Liver (tissue), 9 donors: ENCODE data around the gene SH3RF3. TPM values are rescaled to one million over a fixed set of nuclear protein-coding genes. Genes with fewer than 3 reads are reported as not detected.

ENCODE experiments used
- DNase-seq: peaks from one replicate; pipeline ENCODE4 v3.0.0-alpha.2; 2017; ENCODE audit warnings: low spot score
- H3K27ac ChIP-seq, 2 donors: one replicate each; pipeline ENCODE4 v1.7.0; 2013; ENCODE audit warnings: inconsistent platforms in 2 of 2, low read length in 2 of 2, control low read depth in 1 of 2, low read depth in 1 of 2, mild to moderate bottlenecking in 1 of 2
- H3K27me3 ChIP-seq, 4 donors: one replicate each; pipeline versions ENCODE4 v1.6.1 to v1.7.0; 2013; ENCODE audit warnings: low read length in 3 of 4, inconsistent platforms in 1 of 4, mild to moderate bottlenecking in 1 of 4, moderate library complexity in 1 of 4; ENCODE audit not compliant: control insufficient read depth in 4 of 4, insufficient read depth in 4 of 4
- H3K36me3 ChIP-seq, 4 donors: one replicate each; pipeline versions ENCODE4 v1.6.1 to v1.7.0; 2013; ENCODE audit warnings: low read length in 3 of 4, mild to moderate bottlenecking in 3 of 4, low read depth in 1 of 4, moderate library complexity in 1 of 4; ENCODE audit not compliant: control insufficient read depth in 4 of 4, insufficient read depth in 3 of 4
- H3K4me1 ChIP-seq, 4 donors: one replicate each; pipeline versions ENCODE4 v1.6.1 to v1.7.0; 2013; ENCODE audit warnings: low read length in 3 of 4, mild to moderate bottlenecking in 3 of 4, moderate library complexity in 1 of 4; ENCODE audit not compliant: control insufficient read depth in 4 of 4, insufficient read depth in 4 of 4
- H3K4me3 ChIP-seq, 3 donors: one replicate each; pipeline versions ENCODE4 v1.6.1 to v1.7.0; 2013; ENCODE audit warnings: low read length in 3 of 3, control low read depth in 1 of 3, low read depth in 1 of 3, mild to moderate bottlenecking in 1 of 3
- H3K9ac ChIP-seq, 2 donors: one replicate each; pipeline ENCODE4 v1.7.0; 2013; ENCODE audit warnings: low read length in 2 of 2, mild to moderate bottlenecking in 2 of 2, moderate library complexity in 2 of 2, control low read depth in 1 of 2, low read depth in 1 of 2
- H3K9me3 ChIP-seq, 4 donors: one replicate each; pipeline versions ENCODE4 v1.6.1 to v1.7.0; 2013; ENCODE audit warnings: low read length in 3 of 4; ENCODE audit not compliant: control insufficient read depth in 4 of 4
- EGR1 ChIP-seq, 2 donors: IDR thresholded peaks; 2 replicates each; pipeline ENCODE4 v1.6.1; 2016 to 2018; ENCODE audit warnings: antibody characterized with exemption in 2 of 2, low read depth in 2 of 2
- FOXA1 ChIP-seq: IDR thresholded peaks from 2 replicates; pipeline ENCODE4 v1.6.1; 2016; ENCODE audit warnings: antibody characterized with exemption
- FOXA2 ChIP-seq: IDR thresholded peaks from 2 replicates; pipeline ENCODE4 v1.6.1; 2016; ENCODE audit warnings: antibody characterized with exemption
- GABPA ChIP-seq, 2 donors: IDR thresholded peaks in 1 of 2; conservative IDR thresholded peaks in 1 of 2; 2 replicates each; pipeline ENCODE4 v1.6.1; 2016; ENCODE audit warnings: antibody characterized with exemption in 2 of 2, mild to moderate bottlenecking in 1 of 2, moderate library complexity in 1 of 2
- HNF4G ChIP-seq: IDR thresholded peaks from 2 replicates; pipeline ENCODE4 v1.6.1; 2016; ENCODE audit warnings: antibody characterized with exemption
- JUND ChIP-seq, 2 donors: IDR thresholded peaks; 2 replicates each; pipeline ENCODE4 v1.6.1; 2016; ENCODE audit warnings: antibody characterized with exemption in 2 of 2
- RXRA ChIP-seq, 2 donors: IDR thresholded peaks; 2 replicates each; pipeline ENCODE4 v1.6.1; 2017 to 2018; ENCODE audit warnings: antibody characterized with exemption in 2 of 2, mild to moderate bottlenecking in 1 of 2
- SP1 ChIP-seq: IDR thresholded peaks from 2 replicates; pipeline ENCODE4 v1.6.1; 2018; ENCODE audit warnings: antibody characterized with exemption, mild to moderate bottlenecking
- TAF1 ChIP-seq: conservative IDR thresholded peaks from 2 replicates; pipeline ENCODE4 v1.6.1; 2016; ENCODE audit warnings: antibody characterized with exemption, mild to moderate bottlenecking
- YY1 ChIP-seq: IDR thresholded peaks from 2 replicates; pipeline ENCODE4 v1.6.1; 2016; ENCODE audit warnings: antibody characterized with exemption, mild to moderate bottlenecking
- WGBS: extraction: QIAGEN DNeasy Blood & Tissue Kit; methylation state at CpG from one replicate; pipeline ENCODE4 v1.1.7; 2013; 5-methylcytosine and 5-hydroxymethylcytosine counted together
- polyA plus RNA-seq, 2 donors: library from polyadenylated mRNA; stranded (reverse) in 1 of 2; unstranded in 1 of 2; fragments of 200-250 nt in 1 of 2; fragments of >200 nt in 1 of 2; fragmentation: Nextera tagmentation in 1 of 2; extraction: Ambion mirVana in 1 of 2; gene quantifications; one replicate each; pipeline versions ENCODE4 v1.2.1 to v1.2.3, GENCODE V29; 2013 to 2015
- total RNA-seq, 2 donors: library from RNA; depleted of rRNA; stranded (reverse); fragments of >200 nt; gene quantifications; one replicate each; pipeline ENCODE4 v1.2.3, GENCODE V29; 2014
- TF ChIP-seq, protein P1 (sequence below): IDR thresholded peaks from 2 replicates; pipeline ENCODE4 v1.6.1; 2016; ENCODE audit warnings: antibody characterized with exemption, mild to moderate bottlenecking
- TF ChIP-seq, protein P2 (sequence below): fragments of 150-350 bp; IDR thresholded peaks from 2 replicates; pipeline ENCODE4 v1.5.1; 2017; ENCODE audit warnings: improper control_type of control experiment, low read depth, low read length; ENCODE audit not compliant: missing input control
- TF ChIP-seq, protein P3 (sequence below): IDR thresholded peaks from 2 replicates; pipeline ENCODE4 v1.6.1; 2016; ENCODE audit warnings: antibody characterized with exemption
- TF ChIP-seq, protein P4 (sequence below): IDR thresholded peaks from 2 replicates; pipeline ENCODE4 v1.6.1; 2016; ENCODE audit warnings: antibody characterized with exemption
- TF ChIP-seq, protein P5 (sequence below): IDR thresholded peaks from 2 replicates; pipeline ENCODE4 v1.6.1; 2016; ENCODE audit warnings: antibody characterized with exemption
- donor health status: healthy.
- donor health status: healthy.
- donor health status: healthy.
- donor health status: healthy.
- donor health status: healthy.

The SH3RF3 gene
- total and polyA plus RNA-seq, 4 donors = 0.11 to 1.0 (median 0.54) TPM

DNA sequence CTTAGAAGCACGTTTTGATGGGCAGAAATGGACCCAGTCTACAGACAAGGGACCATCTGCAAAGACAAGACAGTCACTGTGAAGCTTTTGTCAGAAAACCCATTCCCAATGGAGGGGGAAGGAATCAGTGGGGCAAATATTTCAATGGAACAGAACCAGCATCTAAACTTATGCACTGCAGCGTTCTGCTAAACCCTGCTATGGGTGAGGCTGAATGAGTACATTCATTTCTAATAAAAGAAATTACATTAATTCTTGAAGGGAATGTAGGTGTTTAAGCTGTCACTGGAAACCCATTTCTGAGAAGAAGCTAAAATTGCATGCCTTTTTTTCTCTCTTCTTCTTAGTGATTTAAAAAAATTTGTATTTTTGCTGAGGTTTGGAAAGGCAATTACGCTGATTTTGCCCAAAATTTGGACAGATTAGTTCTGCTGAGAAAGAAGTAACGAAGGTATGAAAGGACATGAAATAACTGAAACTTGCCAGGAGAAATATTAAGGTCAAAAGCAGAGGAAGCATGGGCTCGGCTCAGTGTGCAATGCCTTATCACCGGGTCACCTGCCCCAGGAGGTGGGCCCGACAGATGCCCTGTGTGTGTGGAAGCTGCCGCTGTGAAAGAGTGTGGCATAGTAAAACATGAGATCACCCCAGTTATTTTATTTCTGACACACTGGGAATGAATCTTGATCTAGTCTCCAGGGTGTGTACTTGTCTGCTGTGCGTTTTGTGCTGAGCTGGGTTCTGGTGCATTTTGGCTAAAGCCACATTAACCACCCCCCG, 24.2 kb downstream of the SH3RF3 start:
- WGBS = 79% methylated on average over 10 of the region's 10 CpGs
- Histone ChIP-seq H3K27ac (no peak overlapping the region), H3K4me1 (no peaks in the 10 kb centered on the region), H3K27me3 (no peaks in the 10 kb centered on the region), H3K36me3 (no peaks in the 10 kb centered on the region), H3K4me3 (no peak overlapping the region), H3K9ac (no peak overlapping the region), H3K9me3 (no peaks in the 10 kb centered on the region)
- no peak for TF ChIP-seq RXRA (IDR thresholded peaks at IDR 0.05)
- TF ChIP-seq GABPA (IDR thresholded peaks at IDR 0.05 in 1 of 2, conservative IDR thresholded peaks at IDR 0.05 in 1 of 2) = no peak
- TF ChIP-seq, protein P1, sequence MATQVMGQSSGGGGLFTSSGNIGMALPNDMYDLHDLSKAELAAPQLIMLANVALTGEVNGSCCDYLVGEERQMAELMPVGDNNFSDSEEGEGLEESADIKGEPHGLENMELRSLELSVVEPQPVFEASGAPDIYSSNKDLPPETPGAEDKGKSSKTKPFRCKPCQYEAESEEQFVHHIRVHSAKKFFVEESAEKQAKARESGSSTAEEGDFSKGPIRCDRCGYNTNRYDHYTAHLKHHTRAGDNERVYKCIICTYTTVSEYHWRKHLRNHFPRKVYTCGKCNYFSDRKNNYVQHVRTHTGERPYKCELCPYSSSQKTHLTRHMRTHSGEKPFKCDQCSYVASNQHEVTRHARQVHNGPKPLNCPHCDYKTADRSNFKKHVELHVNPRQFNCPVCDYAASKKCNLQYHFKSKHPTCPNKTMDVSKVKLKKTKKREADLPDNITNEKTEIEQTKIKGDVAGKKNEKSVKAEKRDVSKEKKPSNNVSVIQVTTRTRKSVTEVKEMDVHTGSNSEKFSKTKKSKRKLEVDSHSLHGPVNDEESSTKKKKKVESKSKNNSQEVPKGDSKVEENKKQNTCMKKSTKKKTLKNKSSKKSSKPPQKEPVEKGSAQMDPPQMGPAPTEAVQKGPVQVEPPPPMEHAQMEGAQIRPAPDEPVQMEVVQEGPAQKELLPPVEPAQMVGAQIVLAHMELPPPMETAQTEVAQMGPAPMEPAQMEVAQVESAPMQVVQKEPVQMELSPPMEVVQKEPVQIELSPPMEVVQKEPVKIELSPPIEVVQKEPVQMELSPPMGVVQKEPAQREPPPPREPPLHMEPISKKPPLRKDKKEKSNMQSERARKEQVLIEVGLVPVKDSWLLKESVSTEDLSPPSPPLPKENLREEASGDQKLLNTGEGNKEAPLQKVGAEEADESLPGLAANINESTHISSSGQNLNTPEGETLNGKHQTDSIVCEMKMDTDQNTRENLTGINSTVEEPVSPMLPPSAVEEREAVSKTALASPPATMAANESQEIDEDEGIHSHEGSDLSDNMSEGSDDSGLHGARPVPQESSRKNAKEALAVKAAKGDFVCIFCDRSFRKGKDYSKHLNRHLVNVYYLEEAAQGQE = no peak
- TF ChIP-seq SP1 = no peak
- TF ChIP-seq TAF1 = no peak
- TF ChIP-seq HNF4G = no peak
- TF ChIP-seq EGR1 (IDR thresholded peaks at IDR 0.05; ENCODE audit: low read depth in 2 of 2) = no peak
- no peak for TF ChIP-seq YY1
- no peak for TF ChIP-seq JUND (IDR thresholded peaks at IDR 0.05)
- TF ChIP-seq, protein P2, sequence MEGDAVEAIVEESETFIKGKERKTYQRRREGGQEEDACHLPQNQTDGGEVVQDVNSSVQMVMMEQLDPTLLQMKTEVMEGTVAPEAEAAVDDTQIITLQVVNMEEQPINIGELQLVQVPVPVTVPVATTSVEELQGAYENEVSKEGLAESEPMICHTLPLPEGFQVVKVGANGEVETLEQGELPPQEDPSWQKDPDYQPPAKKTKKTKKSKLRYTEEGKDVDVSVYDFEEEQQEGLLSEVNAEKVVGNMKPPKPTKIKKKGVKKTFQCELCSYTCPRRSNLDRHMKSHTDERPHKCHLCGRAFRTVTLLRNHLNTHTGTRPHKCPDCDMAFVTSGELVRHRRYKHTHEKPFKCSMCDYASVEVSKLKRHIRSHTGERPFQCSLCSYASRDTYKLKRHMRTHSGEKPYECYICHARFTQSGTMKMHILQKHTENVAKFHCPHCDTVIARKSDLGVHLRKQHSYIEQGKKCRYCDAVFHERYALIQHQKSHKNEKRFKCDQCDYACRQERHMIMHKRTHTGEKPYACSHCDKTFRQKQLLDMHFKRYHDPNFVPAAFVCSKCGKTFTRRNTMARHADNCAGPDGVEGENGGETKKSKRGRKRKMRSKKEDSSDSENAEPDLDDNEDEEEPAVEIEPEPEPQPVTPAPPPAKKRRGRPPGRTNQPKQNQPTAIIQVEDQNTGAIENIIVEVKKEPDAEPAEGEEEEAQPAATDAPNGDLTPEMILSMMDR = no peak
- TF ChIP-seq, protein P3, sequence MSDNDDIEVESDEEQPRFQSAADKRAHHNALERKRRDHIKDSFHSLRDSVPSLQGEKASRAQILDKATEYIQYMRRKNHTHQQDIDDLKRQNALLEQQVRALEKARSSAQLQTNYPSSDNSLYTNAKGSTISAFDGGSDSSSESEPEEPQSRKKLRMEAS = no peak
- DNase-seq = no peak

DNA sequence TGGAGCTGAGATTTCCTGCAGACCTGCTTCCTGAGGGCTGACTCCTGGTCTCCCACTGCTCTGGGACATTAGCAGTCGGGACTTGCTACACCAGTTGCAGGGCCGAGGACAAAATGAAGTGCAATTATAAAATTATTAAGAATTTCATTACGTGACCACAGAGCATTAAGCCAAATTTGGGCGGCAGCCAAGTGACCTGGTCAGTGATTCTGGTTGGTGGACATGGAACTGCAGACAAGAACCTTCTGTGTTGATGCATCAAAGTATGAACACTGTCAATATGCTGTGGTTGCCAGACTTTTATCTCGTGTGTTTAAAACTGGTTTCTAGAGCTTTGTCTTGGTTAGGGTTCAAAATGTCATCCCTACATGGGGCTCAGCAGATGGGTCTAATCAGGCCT, 24.8 kb downstream of the SH3RF3 start:
- H3K36me3 ChIP-seq = no peaks in the 10 kb centered on the region
- no peak overlapping the region for H3K4me3 ChIP-seq
- no peak overlapping the region for H3K9ac ChIP-seq
- no peaks in the 10 kb centered on the region for H3K9me3 ChIP-seq
- DNase-seq = no peak
- H3K4me1 ChIP-seq = no peaks in the 10 kb centered on the region
- H3K27me3 ChIP-seq = no peaks in the 10 kb centered on the region
- WGBS = 80% methylated on average over 5 of the region's 5 CpGs
- no peak overlapping the region for H3K27ac ChIP-seq
- TF ChIP-seq HNF4G (no peak), SP1 (no peak), YY1 (no peak), TAF1 (no peak), FOXA2 (no peak), GABPA (IDR thresholded peaks at IDR 0.05 in 1 of 2, conservative IDR thresholded peaks at IDR 0.05 in 1 of 2) (no peak), FOXA1 (no peak), EGR1 (IDR thresholded peaks at IDR 0.05; ENCODE audit: low read depth in 2 of 2) (no peak), RXRA (IDR thresholded peaks at IDR 0.05) (no peak)
- TF ChIP-seq, protein P2 = no peak
- TF ChIP-seq, protein P4, sequence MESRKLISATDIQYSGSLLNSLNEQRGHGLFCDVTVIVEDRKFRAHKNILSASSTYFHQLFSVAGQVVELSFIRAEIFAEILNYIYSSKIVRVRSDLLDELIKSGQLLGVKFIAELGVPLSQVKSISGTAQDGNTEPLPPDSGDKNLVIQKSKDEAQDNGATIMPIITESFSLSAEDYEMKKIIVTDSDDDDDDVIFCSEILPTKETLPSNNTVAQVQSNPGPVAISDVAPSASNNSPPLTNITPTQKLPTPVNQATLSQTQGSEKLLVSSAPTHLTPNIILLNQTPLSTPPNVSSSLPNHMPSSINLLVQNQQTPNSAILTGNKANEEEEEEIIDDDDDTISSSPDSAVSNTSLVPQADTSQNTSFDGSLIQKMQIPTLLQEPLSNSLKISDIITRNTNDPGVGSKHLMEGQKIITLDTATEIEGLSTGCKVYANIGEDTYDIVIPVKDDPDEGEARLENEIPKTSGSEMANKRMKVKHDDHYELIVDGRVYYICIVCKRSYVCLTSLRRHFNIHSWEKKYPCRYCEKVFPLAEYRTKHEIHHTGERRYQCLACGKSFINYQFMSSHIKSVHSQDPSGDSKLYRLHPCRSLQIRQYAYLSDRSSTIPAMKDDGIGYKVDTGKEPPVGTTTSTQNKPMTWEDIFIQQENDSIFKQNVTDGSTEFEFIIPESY = no peak
- TF ChIP-seq, protein P3 = no peak
- TF ChIP-seq, protein P5, sequence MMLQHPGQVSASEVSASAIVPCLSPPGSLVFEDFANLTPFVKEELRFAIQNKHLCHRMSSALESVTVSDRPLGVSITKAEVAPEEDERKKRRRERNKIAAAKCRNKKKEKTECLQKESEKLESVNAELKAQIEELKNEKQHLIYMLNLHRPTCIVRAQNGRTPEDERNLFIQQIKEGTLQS = no peak
- TF ChIP-seq, protein P1 = no peak
